ENCODE results near the gene TLE3.

Gene TLE3

GRCh38 chr15:70026991-70027390, 70.7 kb downstream of the TLE3 start:
- no peak for DNase-seq

GRCh38 chr15:70025413-70026296, 72.1 kb downstream of the TLE3 start:
- no peak for DNase-seq

GRCh38 chr15:70024521-70024920, 73.2 kb downstream of the TLE3 start:
- no peak for DNase-seq

- no peak for DNase-seq
Observed at GRCh38 chr15:70023769-70024491, 73.8 kb downstream of the TLE3 start.

- DNase-seq, result no peak
Observed at GRCh38 chr15:70023064-70023768, 74.5 kb downstream of the TLE3 start.

GRCh38 chr15:70020229-70020628, 77.5 kb downstream of the TLE3 start:
- DNase-seq, result no peak

- no peak for DNase-seq
Observed at GRCh38 chr15:70018646-70019600, 78.8 kb downstream of the TLE3 start.

GRCh38 chr15:70017801-70018200, 79.9 kb downstream of the TLE3 start:
- DNase-seq, result no peak

- no peak for DNase-seq
Observed at GRCh38 chr15:70017025-70017424, 80.7 kb downstream of the TLE3 start.

GRCh38 chr15:70016511-70016994, 81.2 kb downstream of the TLE3 start:
- DNase-seq, result no peak

- no peak for DNase-seq
Observed at GRCh38 chr15:70014860-70015490, 82.7 kb downstream of the TLE3 start.

- no peak for DNase-seq
Observed at GRCh38 chr15:70014331-70014730, 83.4 kb downstream of the TLE3 start.

- DNase-seq, result no peak
Observed at GRCh38 chr15:70013656-70014313, 83.9 kb downstream of the TLE3 start.

- no peak for DNase-seq
Observed at GRCh38 chr15:70012895-70013294, 84.8 kb downstream of the TLE3 start.

GRCh38 chr15:70008697-70009290, 88.9 kb downstream of the TLE3 start:
- DNase-seq, result no peak

GRCh38 chr15:70006259-70007147, 91.2 kb downstream of the TLE3 start:
- DNase-seq, result no peak

- DNase-seq, result no peak
Observed at GRCh38 chr15:70004826-70005225, 92.9 kb downstream of the TLE3 start.

GRCh38 chr15:70002897-70003296, 94.8 kb downstream of the TLE3 start:
- no peak for DNase-seq

GRCh38 chr15:70001859-70002258, 95.9 kb downstream of the TLE3 start:
- DNase-seq, result no peak
